ENCODE results near the gene CEP70.
"Not testable (repeated sequence)": the region's sequence is repeated elsewhere in the genome, so short reads cannot be mapped to it uniquely, and the experiment has no call there.

The CEP70 gene

DNA sequence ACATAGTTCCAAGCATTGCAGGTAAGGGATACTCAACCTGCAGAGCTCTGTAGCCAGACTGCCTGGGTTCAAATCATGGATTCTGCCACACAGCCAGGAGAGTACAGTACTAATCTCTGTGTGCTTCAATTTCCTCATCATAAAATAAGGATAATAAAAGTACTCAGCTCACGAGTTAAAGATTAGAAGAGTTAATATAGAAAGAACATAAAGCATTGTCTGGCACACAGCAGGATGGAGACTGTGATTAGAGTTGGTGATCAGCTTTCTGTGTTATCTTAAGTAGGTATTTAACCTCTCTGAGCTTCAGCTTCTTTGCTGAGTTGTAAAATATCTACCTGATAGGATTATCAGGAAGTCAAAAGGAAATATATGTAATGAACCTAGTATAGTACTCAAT is 2.7 kb downstream of the CEP70 start:
- DNase-seq (ENCODE audit: low read depth in 3 of 3, low spot score in 1 of 3), result no peak

DNA sequence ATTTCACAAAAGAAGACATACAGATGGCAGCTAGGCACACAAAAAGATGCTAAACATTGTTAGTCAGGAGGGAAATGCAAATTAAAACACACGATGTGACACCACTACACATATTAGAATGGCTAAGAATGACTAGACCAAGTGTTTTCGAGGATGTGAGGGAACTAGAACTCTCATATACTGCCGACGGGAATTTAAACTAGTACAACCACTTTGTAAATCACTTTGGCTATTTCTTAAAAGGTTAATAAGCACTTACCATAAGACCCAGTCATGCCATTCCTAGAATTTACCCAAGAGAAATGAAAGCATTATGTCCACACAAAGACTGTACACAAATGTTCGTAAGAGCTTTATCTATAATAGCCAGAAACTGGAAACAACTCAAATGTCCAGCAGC is 5.6 kb downstream of the CEP70 start:
- no peak for DNase-seq (ENCODE audit: low read depth in 3 of 3, low spot score in 1 of 3)

DNA sequence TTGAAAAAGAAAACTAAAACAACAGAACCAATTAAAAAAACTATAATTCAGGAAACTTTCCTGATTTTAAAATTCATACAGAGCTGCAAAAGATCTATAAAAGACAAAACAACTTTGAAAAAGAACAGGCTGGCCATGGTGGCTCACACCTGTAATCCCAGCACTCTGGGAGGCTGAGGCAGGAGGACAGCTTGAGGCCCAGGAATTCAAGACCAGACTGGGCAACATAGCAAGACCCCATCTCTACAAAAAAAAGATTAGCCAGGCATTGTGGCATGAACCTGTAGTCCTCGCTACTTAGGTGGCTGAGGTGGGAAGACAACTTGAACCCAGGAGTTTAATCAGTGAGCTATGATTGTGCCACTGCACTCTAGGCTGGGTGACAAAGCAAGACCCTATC is 6.7 kb downstream of the CEP70 start:
- no peak for DNase-seq (ENCODE audit: low read depth in 3 of 3, low spot score in 1 of 3)

DNA sequence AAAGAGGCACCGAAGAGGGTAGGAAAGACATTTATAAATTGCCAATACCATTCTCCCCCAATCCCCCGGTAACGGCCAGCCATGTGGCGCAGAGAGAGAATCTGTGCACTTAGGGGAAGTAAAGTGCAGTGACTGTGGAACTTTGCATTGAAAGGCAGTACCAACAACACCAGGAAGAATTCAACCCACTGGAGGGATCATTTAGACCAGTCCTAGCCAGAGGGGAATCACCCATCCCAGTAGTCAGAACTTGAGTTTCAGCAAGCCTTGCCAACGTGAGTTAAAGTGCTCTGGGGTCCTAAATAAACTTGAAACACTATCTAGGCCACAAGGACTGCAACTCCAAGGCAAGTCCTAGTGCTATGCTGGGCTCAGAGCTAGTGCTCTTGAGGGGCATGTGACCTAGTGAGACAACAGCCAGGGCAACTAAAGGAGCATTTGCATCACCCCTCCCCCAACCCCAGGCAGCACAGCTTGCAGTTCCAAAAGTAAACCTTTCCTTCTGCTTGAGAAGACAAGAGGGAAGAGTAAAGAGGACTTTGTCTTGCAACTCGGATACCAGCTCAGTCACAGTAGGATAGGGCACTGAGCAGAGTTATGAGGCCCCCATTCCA is 15.0 kb downstream of the CEP70 start:
- DNase-seq (ENCODE audit: low read depth in 3 of 3, low spot score in 1 of 3), result no peak

DNA sequence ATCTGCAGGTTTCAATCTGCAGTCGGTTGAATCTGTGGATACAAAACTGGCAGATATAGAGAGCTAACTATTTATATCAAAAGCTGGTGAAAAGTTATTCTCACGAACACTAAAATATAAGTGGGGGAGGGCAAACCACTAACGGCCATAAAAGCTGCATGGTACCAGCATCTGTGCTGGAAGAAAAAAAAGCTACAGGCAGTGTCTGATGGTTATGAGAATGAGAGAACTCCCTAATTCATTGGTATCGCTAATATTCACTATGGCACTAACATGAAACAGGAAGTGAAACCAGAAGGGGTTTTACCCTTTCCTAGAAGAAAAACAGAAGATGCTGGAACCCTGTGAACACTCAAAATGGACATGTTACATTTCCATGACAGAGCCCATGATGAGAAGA is 15.9 kb downstream of the CEP70 start:
- DNase-seq (ENCODE audit: low read depth in 3 of 3, low spot score in 1 of 3), result no peak

DNA sequence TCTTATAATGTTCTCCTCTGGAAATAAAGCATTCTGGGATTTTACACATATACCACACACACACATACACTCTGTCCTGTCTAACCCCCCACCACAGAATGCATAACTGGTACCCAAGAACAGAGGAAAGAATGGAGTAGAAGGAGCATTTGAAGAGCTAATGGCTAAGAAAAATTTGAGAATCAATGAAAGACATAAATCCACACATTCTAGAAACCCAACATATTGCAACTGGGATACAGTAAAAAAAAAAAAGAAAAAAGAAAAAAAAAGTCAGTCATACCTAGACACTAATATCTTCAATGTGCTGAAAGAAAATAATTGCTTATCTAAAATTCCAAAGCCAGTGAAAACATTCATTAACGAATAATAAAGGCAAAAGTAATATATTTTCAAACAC is 20.9 kb downstream of the CEP70 start:
- no peak for DNase-seq (ENCODE audit: low read depth in 3 of 3, low spot score in 1 of 3)

DNA sequence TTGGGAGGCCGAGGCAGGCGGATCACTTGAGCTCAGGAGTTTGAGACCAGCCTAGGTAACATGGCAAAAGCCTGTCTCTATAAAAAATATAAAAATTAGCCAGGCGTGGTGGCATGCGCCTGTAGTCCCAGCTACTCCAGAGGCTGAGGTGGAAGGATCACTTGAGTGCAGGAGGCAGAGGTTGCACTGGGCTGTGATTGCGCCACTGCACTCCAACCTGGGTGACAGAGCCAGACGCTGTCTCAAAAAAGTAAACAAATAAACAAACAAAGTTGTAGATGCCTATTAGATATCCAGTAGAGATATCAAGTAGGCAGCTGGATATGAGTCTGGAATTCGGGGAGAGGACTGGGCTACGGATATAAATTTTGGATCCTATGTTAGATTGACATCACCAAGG is 24.4 kb downstream of the CEP70 start:
- not testable (repeated sequence) for DNase-seq (ENCODE audit: low read depth in 3 of 3, low spot score in 1 of 3)

DNA sequence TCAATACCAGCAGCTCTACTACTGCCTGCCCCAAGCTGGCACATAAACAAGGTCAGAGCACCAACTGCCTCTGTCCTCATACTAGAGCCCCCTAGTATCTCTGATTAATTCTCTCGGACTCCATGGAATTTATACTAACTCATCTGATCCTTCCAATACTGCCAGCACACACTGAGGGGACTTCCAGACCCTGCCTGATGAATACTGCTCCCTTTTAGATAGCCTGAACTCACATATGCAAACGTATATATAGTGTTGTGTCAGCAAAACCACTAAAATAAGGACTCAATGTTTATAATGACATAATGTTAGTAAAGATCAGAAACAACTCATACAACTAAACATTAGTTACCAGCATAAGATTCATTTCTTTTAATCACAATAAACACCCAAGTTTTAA is 25.0 kb downstream of the CEP70 start:
- no peak for DNase-seq (ENCODE audit: low read depth in 3 of 3, low spot score in 1 of 3)

DNA sequence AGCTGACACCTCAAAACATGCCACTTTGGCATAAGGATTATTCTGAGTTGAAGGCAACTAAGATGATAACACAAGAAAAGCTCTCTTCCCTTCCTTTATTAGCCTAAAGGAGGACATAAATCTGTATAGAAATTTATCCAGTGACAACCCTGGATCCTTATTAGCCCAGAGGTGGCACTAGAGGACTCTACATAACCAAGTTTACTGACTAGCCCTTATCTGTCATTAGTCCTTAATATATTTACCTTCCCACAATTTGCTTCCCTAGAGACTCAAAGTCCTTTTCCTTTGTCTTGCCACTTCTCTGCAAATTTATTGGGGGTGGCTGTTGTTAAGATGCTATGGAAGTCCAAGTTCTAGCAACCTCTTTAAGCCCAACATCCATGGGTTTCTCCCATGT is 26.7 kb downstream of the CEP70 start:
- no peak for DNase-seq (ENCODE audit: low read depth in 3 of 3, low spot score in 1 of 3)

DNA sequence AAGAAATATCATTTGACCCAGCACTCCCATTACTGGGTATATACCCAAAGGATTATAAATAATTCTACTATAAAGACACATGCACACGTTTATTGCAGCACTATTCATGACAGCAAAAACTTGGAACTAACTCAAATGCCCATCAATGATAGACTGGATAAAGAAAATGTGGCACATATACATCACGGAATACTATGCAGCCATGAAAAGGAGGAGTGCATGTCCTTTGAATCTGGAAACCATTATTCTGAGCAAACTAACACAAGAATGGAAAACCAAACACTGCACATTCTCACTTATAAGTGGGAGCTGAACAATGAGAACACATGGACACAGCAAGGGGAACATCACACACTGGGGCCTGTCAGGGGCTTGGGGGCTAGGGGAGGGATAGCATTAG is 27.8 kb downstream of the CEP70 start:
- not testable (repeated sequence) for DNase-seq (ENCODE audit: low read depth in 3 of 3, low spot score in 1 of 3)

DNA sequence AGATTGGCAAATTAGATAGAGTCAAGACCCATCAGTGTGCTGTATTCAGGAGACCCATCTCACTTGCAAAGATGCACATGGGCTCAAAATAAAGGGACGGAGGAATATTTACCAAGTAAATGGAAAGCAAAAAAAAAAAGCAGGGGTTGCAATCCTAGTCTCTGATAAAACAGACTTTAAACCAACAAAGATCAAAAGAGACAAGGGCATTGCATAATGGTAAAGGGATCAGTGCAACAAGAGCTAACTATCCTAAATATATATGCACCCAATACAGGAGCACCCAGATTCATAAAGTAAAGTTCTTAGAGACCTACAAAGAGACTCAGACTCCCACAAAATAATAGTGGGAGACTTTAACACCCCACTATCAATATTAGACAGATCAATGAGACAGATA is 31.2 kb downstream of the CEP70 start:
- DNase-seq (ENCODE audit: low read depth in 3 of 3, low spot score in 1 of 3), result not testable (repeated sequence)

DNA sequence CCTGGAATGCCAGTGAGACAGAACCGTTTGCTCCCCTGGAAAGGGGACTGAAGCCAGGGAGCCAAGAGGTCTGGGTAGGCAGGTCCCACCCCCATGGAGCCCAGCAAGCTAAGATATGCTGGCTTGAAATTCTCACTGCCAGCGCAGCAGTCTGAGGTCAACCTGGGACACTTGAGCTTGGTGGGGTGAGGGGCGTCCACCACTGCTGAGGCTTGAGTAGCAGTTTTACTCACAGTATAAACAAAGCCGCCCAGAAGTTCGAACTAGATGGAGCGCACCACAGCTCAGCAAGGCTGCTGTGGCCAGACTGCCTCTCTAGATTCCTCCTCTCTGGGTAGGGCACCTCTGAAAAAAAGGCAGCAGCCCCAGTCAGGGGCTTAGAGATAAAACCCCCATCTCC is 33.6 kb downstream of the CEP70 start:
- no peak for DNase-seq (ENCODE audit: low read depth in 3 of 3, low spot score in 1 of 3)

DNA sequence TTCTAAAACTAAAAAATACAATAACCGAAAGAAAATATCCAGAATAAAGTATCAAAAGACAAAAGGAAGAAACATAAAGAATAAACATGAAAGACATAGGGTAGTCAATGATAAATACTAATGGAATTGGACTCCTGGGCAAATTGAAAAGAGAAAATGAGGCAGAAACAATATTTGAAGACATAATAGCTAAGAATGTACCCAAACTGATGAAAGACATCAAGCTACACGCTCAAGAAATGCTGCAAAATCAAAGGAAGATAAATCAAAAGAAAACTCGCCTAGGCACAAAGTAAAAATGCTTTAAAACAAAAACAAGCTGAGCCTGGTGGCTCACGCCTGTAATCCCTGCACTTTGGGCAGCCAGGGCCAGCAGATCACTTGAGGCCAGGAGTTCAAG is 34.9 kb downstream of the CEP70 start:
- DNase-seq (ENCODE audit: low read depth in 3 of 3, low spot score in 1 of 3), result no peak

DNA sequence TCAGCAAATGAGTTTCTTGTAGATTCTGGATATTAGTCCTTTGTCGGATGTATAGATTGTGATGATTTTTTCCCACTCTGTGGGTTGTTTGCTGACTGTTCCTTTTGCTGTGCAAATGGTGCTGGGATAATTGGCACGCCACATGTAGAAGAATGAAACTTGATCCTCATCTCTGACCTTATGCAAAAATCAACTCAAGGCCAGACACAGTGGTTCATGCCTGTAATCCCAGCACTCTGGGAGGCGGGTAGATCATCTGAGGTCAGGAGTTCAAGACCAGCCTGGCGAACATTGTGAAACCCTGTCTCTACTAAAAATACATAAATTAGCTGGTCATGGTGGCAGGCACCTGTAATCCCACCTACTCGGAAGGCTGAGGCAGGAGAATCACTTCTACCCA is 39.3 kb downstream of the CEP70 start:
- not testable (repeated sequence) for DNase-seq (ENCODE audit: low read depth in 3 of 3, low spot score in 1 of 3)

DNA sequence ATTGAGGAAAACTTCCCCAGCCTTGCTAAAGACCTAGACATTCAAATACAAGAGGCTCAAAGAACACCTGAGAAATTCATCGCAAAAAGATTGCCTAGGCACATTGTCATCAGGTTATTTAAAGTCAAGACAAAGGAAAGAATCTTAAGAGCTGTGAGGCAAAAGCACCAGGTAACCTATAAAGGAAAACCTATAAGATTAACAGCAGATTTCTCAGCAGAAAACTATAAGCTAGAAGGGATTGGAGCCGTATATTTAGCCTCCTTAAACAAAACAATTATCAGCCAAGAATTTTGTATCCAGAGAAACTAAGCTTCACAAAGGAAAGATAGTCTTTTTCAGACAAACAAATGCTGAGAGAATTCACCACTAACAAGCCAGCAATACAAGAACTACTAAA is 43.1 kb downstream of the CEP70 start:
- DNase-seq (ENCODE audit: low read depth in 3 of 3, low spot score in 1 of 3), result not testable (repeated sequence)

DNA sequence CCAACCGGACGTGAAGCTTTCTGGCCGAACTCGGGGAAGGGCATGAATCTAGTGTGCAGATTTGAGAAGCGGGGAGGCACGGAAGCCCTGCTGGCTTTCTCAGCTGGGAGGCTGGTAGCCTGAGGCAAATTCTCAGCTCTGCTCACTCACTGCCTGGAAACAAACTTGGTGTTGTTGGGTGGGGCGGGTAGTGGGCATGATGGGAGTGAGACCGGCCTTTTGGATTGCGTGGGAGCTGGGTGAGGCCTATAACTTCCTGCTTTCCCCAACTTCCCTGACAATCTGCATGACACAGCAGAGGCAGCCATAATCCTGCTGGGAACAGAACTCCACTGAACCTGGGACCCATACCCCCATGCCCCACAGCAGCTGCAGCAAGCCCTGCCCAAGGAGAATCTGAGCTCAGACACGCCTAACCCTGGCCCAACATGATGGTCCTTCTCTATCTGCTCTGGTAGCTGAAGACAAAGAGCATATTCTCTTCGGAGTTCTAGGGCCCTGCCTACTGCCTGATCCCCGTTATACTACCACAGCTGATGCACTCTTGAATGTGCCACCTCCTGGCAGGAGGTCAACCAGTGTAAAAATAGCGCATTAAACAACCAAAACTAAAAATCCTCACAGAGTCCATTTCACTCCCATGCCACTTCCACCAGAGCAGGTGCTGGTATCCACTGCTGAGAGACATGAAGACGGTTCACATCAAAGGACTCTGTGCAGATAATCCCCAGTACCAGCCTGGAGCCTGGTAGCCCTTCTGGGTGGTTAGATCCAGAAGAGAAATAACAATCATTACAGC is 44.7 kb downstream of the CEP70 start:
- no peak for DNase-seq (ENCODE audit: low read depth in 3 of 3, low spot score in 1 of 3)

DNA sequence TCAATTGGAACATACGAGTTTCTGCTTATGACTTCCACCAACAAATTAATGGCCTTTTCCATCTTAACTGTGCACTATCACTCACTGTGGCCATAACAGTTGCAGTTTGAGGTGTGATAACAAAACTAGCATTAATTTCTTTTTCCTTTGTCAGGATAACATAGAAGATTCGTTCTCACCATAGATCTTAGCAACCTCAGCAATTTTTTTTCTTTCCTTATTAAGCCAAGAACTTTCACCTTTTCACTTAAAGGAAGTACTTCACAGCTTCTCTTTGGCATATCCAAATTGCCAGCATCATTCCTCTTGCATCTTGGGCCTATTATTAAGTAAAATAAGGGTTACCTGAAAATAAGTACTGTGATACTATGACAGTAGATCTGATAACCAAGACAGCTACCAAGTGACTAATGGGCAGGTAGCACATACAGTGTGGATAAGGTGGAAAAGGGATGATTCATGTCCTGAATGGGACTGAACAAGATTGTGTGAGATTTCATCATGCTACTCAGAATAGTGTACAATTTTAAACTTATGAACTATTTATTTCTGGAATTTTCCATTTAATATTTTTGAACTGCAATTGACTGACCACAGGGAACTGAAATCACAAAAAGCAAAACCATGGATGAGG is 46.6 kb downstream of the CEP70 start:
- DNase-seq (ENCODE audit: low read depth in 3 of 3, low spot score in 1 of 3), result no peak

DNA sequence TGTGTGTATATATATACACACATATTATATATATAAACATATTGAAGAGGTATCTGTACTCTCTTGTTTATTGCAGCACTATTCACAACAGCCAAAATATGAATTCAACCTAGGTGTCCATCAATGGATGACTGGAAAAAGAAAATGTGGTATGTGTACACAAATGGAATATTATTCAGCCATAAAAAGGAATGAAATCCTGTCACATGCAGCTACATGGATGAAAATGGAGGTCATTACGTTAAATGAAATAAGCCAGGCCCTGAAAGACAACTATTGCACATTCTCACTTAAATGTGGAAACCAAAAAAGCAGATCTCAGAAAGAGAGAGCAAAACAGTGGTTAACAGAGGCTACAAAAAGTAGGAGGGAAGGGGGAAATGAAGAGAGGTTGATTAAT is 49.5 kb downstream of the CEP70 start:
- no peak for DNase-seq (ENCODE audit: low read depth in 3 of 3, low spot score in 1 of 3)

DNA sequence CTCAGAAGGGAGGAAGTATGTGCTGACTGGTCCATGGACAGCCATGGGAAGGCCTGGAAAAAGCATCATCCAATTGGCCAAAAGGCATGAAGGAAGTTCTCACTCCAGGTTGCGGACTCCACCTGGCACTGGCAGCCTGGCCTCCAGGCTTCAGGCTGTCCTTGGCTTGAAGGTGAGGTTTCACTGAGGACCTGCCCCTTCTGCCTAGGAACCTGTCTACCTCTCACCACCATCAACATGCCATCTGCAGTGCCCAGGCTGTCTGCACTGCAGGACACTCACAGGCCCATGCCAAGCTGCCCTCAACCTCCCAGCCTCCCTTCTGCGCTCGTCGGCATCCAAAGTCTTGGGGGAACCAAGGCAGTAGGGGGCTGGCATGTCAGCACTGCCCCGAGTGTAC is 51.1 kb downstream of the CEP70 start:
- DNase-seq (ENCODE audit: low read depth in 3 of 3, low spot score in 1 of 3), result no peak

DNA sequence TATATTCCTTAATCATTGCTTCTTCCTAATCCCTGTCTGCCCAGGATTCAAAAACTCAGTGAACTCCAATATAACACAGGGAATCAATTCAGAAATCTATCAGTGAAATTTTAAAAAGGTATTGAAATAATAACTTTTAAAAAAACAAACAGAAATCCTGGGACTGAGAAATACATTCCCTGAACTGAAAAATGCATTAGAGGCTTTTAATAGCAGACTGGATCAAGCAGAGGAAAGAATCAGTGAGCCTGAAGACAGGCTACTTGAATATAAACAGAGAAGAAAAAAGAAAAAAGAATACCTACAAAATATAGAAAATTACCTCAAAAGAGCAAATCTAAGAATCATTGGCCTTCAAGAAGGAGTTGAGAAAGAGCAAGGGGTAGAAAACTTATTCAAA is 54.7 kb downstream of the CEP70 start:
- DNase-seq (ENCODE audit: low read depth in 3 of 3, low spot score in 1 of 3), result no peak

DNA sequence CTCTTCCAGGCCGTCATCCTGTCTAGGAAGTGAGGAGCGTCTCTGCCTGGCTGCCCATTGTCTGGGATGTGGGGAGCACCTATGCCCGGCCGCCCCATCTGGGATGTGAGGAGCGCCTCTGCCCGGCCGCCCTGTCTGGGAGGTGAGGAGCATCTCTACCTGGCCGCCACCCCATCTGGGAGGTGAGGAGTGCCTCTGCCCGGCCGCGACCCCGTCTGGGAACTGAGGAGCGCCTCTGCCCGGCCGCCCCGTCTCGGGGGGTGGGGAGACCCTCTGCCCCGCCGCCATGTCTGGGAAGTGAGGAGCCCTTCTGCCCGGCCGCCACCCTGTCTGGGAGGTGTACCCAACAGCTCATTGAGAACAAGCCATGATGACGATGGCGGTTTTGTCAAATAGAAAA is 72.6 kb downstream of the CEP70 start:
- DNase-seq (ENCODE audit: low read depth in 3 of 3, low spot score in 1 of 3), result not testable (repeated sequence)

DNA sequence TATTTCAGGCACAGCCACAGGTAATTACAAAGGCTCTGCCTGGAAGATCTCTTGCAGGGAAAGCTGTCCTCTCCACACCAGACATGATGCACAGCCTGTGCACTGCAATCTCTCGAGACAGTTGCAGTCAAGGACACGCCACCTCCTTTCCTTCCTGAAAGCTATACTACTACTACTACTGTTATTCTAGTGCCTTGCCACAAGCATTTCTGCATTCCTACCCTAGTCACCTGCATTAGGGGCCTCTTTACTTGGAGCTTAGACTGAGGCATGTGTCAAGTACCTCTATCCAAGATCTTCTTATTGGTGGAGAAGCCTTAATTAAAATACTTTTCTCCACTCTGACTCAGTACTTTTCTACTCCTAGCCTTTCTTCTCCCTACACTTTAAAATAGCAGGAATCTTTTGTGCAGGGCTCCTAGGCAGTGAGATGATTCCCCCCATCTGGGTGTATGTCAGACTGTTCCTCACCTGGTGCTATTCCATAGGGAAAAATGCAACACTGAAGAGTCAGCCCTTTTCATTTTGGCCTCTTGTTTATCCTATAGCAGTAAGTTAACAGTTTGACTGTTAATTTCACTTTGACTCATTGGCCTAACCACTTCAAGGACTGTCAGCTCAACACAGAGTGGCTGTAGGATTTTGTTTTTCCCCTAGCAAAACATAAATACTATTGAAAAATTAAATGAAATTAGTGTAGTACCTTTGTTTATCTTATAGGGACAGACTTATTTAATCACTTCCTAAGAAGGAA is 80.8 kb downstream of the CEP70 start:
- no peak for DNase-seq (ENCODE audit: low read depth in 3 of 3, low spot score in 1 of 3)

Measured in stimulated activated CD4-positive, alpha-beta T cell treated with anti-CD3 and anti-CD28 coated beads, TNF-alpha, amount 100 ng/mL, for 1 hour (primary cell).